Upper lobe of right lung (tissue), 1 donor: Measurements from ENCODE around the gene SSU72. TPM values are rescaled to one million over a fixed set of nuclear protein-coding genes. Genes with fewer than 3 reads are reported as not detected.

Experiments
- ATAC-seq: fragments of 200-7000 bp; cut with Tn5 transposase; one replicate; pipeline ENCODE4 v1.9.1; 2020; ENCODE audit warnings: mild to moderate bottlenecking, moderate library complexity
- DNase-seq: peaks from one replicate; pipeline ENCODE4 v3.0.0-alpha.2; 2020
- H3K27ac ChIP-seq: fragments of 200-600 bp; one replicate; pipeline ENCODE4 v1.8.0; 2022
- H3K27me3 ChIP-seq: fragments of 200-600 bp; one replicate; pipeline ENCODE4 v1.8.0; 2022; ENCODE audit warnings: mild to moderate bottlenecking
- H3K36me3 ChIP-seq: fragments of 200-600 bp; one replicate; pipeline ENCODE4 v1.8.0; 2022
- H3K4me1 ChIP-seq: fragments of 200-600 bp; one replicate; pipeline ENCODE4 v1.8.0; 2022
- H3K4me3 ChIP-seq: fragments of 200-600 bp; one replicate; pipeline ENCODE4 v1.8.0; 2022; ENCODE audit warnings: mild to moderate bottlenecking
- H3K9me3 ChIP-seq: fragments of 200-600 bp; one replicate; pipeline ENCODE4 v1.8.0; 2022
- CTCF ChIP-seq: fragments of 200-600 bp; IDR thresholded peaks from one replicate; pipeline ENCODE4 v1.8.0; 2022; ENCODE audit warnings: antibody characterized with exemption
- intact Hi-C: fragments of 100-400 bp; cut with DNase I; formaldehyde crosslinking; loops from one replicate; pipeline ENCODE4 v1.11.0; 2022
- total RNA-seq: library from RNA; stranded (reverse); fragmentation: NEBNext Ultra II Directional; extraction: Animal tissue kit (Norgen Biotek cat#: 25700); gene quantifications from one replicate; pipeline ENCODE4 v1.2.1, GENCODE V29; 2021
- donor health status: DM: no; HTN: yes; CAD: no; lungs with severe emphysema.

SSU72 gene
- total RNA-seq, 1 donor from 2014 or later = 125 TPM

- H3K27ac ChIP-seq = no peak overlapping the region
- ATAC-seq = no peak
- peaks cover 13% of the 10 kb centered on the region for H3K4me1 ChIP-seq
- H3K4me3 ChIP-seq = no peak overlapping the region
- TF ChIP-seq CTCF = no peak
- no peaks in the 10 kb centered on the region for H3K9me3 ChIP-seq
- H3K36me3 ChIP-seq = peaks cover 15% of the 10 kb centered on the region
- intact Hi-C loops = no loop called here
- no peaks in the 10 kb centered on the region for H3K27me3 ChIP-seq
- no peak for DNase-seq
Measured at GRCh38 chr1:1537626-1538250, 36.9 kb downstream of the SSU72 start.

- intact Hi-C loops = no loop called here
- no peak for ATAC-seq
Measured at GRCh38 chr1:1536938-1537546, 37.6 kb downstream of the SSU72 start.

GRCh38 chr1:1536019-1536937 is 38.4 kb downstream of the SSU72 start:
- Histone ChIP-seq H3K27ac (no peak overlapping the region), H3K36me3 (peaks cover 2% of the 10 kb centered on the region), H3K4me3 (no peak overlapping the region), H3K4me1 (peaks cover 10% of the 10 kb centered on the region), H3K9me3 (no peaks in the 10 kb centered on the region), H3K27me3 (no peaks in the 10 kb centered on the region)
- ATAC-seq (no peak), DNase-seq (no peak)
- intact Hi-C loops = no loop called here
- TF ChIP-seq CTCF = no peak

More at GRCh38 chr1:1536938-1537546, 37.6 kb downstream of the SSU72 start:
- Histone ChIP-seq H3K4me1 (peaks cover 13% of the 10 kb centered on the region), H3K9me3 (no peaks in the 10 kb centered on the region), H3K27ac (no peak overlapping the region), H3K36me3 (peaks cover 9% of the 10 kb centered on the region), H3K27me3 (no peaks in the 10 kb centered on the region), H3K4me3 (no peak overlapping the region)
- TF ChIP-seq CTCF = no peak
- DNase-seq = no peak

GRCh38 chr1:1535201-1536018 is 39.3 kb downstream of the SSU72 start:
- DNase-seq = no peak
- Histone ChIP-seq H3K4me3 (no peak overlapping the region), H3K9me3 (no peaks in the 10 kb centered on the region)

More at GRCh38 chr1:1535201-1536018, 39.3 kb downstream of the SSU72 start:
- Histone ChIP-seq H3K27ac (no peak overlapping the region), H3K4me1 (peaks cover 4% of the 10 kb centered on the region), H3K36me3 (no peaks in the 10 kb centered on the region), H3K27me3 (no peaks in the 10 kb centered on the region)
- intact Hi-C loops = no loop called here
- no peak for TF ChIP-seq CTCF
- no peak for ATAC-seq
